Esophagus squamous epithelium (tissue), 4 donors: Measurements from ENCODE around the gene GOLGA8A.

Experiments
- POLR2A ChIP-seq, 4 donors: fragments of 450-650 bp; IDR thresholded peaks; one replicate each; pipeline ENCODE4 v1.6.1; 2017; ENCODE audit warnings: antibody characterized with exemption in 4 of 4, mild to moderate bottlenecking in 4 of 4, moderate library complexity in 3 of 4
- TF ChIP-seq, protein P1 (sequence below), 6 experiments: fragments of 450-650 bp in 4 of 6; fragments of 200-600 bp in 2 of 6; sonication (generic) in 2 of 6; IDR thresholded peaks; one replicate each; pipeline ENCODE4 v1.5.1; 2016 to 2019; ENCODE audit warnings: antibody characterized with exemption in 6 of 6, mild to moderate bottlenecking in 4 of 6, moderate library complexity in 4 of 6

DNA sequence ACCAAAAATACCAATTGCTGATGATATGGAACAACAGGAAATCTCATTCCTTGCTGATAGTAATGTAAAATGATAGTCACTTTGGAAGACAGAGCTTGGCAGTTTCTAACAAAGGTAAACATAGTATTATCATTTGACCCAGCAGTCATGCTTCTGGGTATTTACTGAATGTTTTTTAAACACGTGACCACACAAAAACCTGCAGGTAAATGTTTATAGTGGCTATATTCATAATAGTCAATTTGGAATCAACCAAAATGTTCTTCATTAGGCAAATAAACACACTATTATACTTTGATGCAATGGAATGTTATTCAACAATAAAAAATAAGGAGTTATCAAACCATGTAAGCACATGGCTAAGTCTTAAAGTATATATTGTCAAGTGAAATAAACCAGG is 24.1 kb upstream of the GOLGA8A start:
- TF ChIP-seq, protein P1, sequence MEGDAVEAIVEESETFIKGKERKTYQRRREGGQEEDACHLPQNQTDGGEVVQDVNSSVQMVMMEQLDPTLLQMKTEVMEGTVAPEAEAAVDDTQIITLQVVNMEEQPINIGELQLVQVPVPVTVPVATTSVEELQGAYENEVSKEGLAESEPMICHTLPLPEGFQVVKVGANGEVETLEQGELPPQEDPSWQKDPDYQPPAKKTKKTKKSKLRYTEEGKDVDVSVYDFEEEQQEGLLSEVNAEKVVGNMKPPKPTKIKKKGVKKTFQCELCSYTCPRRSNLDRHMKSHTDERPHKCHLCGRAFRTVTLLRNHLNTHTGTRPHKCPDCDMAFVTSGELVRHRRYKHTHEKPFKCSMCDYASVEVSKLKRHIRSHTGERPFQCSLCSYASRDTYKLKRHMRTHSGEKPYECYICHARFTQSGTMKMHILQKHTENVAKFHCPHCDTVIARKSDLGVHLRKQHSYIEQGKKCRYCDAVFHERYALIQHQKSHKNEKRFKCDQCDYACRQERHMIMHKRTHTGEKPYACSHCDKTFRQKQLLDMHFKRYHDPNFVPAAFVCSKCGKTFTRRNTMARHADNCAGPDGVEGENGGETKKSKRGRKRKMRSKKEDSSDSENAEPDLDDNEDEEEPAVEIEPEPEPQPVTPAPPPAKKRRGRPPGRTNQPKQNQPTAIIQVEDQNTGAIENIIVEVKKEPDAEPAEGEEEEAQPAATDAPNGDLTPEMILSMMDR (IDR thresholded peaks at IDR 0.05): no peak
- no peak for TF ChIP-seq POLR2A (IDR thresholded peaks at IDR 0.05)
